Measurements from ENCODE around the gene CSPG5. TPM values are rescaled to one million over a fixed set of nuclear protein-coding genes. Genes with fewer than 3 reads are reported as not detected.

Gene CSPG5
- total and polyA plus RNA-seq, 11 donors = 0.12 to 0.86 (median 0.34) TPM; not detected in 1

DNA sequence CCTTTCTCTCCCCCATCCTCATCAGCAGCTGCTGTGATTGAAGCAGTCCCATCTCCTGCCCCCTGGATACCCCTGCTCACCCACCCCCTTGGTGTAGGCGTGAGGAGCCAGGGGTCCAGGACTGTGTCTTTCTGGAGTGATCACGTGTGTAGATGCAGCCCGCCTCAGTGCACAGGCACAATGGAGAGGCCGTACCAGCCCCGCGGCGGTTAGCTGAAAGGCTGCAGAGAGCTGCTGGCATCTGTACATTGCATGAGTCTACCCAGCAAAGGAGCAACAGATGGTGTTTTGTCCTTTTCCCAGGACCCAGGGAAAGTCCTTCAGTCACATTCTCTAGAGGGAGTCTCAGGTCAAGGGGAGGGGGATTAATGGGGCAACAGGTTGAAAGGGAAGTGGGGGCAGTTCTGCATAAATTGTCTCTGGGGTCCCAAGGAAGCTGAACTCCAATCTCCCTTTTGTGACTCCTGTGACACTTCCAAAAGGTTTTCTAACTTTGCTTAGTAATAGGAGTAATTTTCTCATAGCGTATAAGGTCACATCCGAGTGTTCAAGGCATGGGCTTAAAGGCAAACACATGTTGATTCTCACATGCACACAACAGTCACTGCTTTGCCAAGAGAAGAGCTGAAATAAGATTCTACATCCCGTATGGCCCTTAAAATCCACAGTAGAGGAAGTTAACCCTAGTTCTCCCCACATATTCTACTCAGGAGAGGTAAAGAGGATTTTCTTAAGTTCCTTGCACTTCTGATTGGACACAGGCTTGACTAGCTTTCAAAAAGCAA lies 7.1 kb downstream of the CSPG5 start:
- DNase-seq (no peak), ATAC-seq (no peak)
- no peaks in the 10 kb centered on the region for H3K9me3 ChIP-seq
- intact Hi-C loops (cut with DNase I) = no loop called here
- 75 to 80% (median 77%) methylated on average over 10 of the region's 10 CpGs for WGBS, 4 donors
- no peaks in the 10 kb centered on the region for H3K36me3 ChIP-seq
- H3K27ac ChIP-seq = no peak overlapping the region
- peaks cover 0 to 4% (median 0%) of the 10 kb centered on the region in 12 donors for H3K4me1 ChIP-seq
- no peak overlapping the region for H3K4me3 ChIP-seq
- TF ChIP-seq, protein P1, sequence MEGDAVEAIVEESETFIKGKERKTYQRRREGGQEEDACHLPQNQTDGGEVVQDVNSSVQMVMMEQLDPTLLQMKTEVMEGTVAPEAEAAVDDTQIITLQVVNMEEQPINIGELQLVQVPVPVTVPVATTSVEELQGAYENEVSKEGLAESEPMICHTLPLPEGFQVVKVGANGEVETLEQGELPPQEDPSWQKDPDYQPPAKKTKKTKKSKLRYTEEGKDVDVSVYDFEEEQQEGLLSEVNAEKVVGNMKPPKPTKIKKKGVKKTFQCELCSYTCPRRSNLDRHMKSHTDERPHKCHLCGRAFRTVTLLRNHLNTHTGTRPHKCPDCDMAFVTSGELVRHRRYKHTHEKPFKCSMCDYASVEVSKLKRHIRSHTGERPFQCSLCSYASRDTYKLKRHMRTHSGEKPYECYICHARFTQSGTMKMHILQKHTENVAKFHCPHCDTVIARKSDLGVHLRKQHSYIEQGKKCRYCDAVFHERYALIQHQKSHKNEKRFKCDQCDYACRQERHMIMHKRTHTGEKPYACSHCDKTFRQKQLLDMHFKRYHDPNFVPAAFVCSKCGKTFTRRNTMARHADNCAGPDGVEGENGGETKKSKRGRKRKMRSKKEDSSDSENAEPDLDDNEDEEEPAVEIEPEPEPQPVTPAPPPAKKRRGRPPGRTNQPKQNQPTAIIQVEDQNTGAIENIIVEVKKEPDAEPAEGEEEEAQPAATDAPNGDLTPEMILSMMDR (IDR thresholded peaks at IDR 0.05) = no peak
- TF ChIP-seq POLR2A (IDR thresholded peaks at IDR 0.05) = no peak
- peaks cover 0 to 4% (median 0%) of the 10 kb centered on the region in 9 donors for H3K27me3 ChIP-seq

DNA sequence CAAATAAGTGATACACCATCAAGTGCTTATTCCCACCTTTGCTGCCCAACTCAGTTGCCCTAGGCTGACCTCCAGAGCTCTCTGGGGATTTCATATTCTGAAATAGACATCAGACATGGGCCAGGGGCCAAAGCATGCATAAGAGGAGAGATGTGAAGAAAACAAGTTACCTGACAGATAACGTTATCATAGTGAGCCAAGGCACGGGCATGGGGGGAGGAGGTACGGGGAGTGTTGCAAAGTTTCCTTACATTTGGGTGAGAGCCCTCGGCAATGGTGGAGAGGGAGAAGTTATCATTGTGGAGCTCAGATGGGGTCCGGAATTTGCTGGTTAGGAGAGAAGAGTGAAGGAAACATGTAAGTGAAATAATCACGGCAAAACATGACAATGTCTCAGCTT lies 9.8 kb downstream of the CSPG5 start:
- WGBS, 4 donors = 58 to 68% (median 65%) methylated on average over 6 of the region's 6 CpGs
- Histone ChIP-seq H3K9me3 (no peaks in the 10 kb centered on the region), H3K4me3 (no peak overlapping the region), H3K27ac (no peak overlapping the region), H3K4me1 (peaks cover 0 to 1% (median 0%) of the 10 kb centered on the region in 12 donors), H3K27me3 (no peaks in the 10 kb centered on the region), H3K36me3 (no peaks in the 10 kb centered on the region)
- ATAC-seq (no peak), DNase-seq (no peak)
- intact Hi-C loops (cut with DNase I) = no loop called here
- TF ChIP-seq, protein P1 (IDR thresholded peaks at IDR 0.05) = no peak
- no peak for TF ChIP-seq POLR2A (IDR thresholded peaks at IDR 0.05)

- H3K4me3 ChIP-seq = no peak overlapping the region
- no peak for TF ChIP-seq POLR2A (IDR thresholded peaks at IDR 0.05)
- TF ChIP-seq, protein P1 (IDR thresholded peaks at IDR 0.05) = no peak
- H3K27me3 ChIP-seq = no peaks in the 10 kb centered on the region
- intact Hi-C loops (cut with DNase I) = no loop called here
- WGBS, 4 donors = 83 to 88% (median 83%) methylated on average over 4 of the region's 4 CpGs
- H3K4me1 ChIP-seq = no peaks in the 10 kb centered on the region
- DNase-seq (no peak), ATAC-seq (no peak)
- no peak overlapping the region for H3K27ac ChIP-seq
- no peaks in the 10 kb centered on the region for H3K9me3 ChIP-seq
- H3K36me3 ChIP-seq = no peaks in the 10 kb centered on the region
These were observed 11.5 kb downstream of the CSPG5 start for GRCh38 chr3:47567149-47567548.

- ATAC-seq = no peak
- Histone ChIP-seq H3K4me3 (no peak overlapping the region), H3K27ac (no peak overlapping the region), H3K27me3 (no peaks in the 10 kb centered on the region), H3K4me1 (no peaks in the 10 kb centered on the region), H3K9me3 (no peaks in the 10 kb centered on the region), H3K36me3 (no peaks in the 10 kb centered on the region)
- intact Hi-C loops (cut with DNase I) = no loop called here
- no peak for DNase-seq
- WGBS, 4 donors = 88 to 94% (median 91%) methylated on average over 7 to 9 of the region's 9 CpGs
- TF ChIP-seq, protein P1 (IDR thresholded peaks at IDR 0.05) = no peak
- no peak for TF ChIP-seq POLR2A (IDR thresholded peaks at IDR 0.05)
These were observed 12.0 kb downstream of the CSPG5 start for GRCh38 chr3:47566667-47567066.

Data from heart left ventricle (tissue), 16 donors.